Measurements from ENCODE around the gene CCR7.

GRCh38 chr17:40557531-40558299 is 7.6 kb downstream of the CCR7 start:
- TF ChIP-seq RAD21 (IDR thresholded peaks at IDR 0.05 in 1 of 2, conservative IDR thresholded peaks at IDR 0.05 in 1 of 2; ENCODE audit: low read depth in 2 of 2, low read length in 2 of 2), result no peak
- TF ChIP-seq, protein P1, sequence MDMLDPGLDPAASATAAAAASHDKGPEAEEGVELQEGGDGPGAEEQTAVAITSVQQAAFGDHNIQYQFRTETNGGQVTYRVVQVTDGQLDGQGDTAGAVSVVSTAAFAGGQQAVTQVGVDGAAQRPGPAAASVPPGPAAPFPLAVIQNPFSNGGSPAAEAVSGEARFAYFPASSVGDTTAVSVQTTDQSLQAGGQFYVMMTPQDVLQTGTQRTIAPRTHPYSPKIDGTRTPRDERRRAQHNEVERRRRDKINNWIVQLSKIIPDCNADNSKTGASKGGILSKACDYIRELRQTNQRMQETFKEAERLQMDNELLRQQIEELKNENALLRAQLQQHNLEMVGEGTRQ (IDR thresholded peaks at IDR 0.05; ENCODE audit: low read length), result no peak
- TF ChIP-seq, protein P2, sequence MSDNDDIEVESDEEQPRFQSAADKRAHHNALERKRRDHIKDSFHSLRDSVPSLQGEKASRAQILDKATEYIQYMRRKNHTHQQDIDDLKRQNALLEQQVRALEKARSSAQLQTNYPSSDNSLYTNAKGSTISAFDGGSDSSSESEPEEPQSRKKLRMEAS (IDR thresholded peaks at IDR 0.05), result no peak
- no peak for TF ChIP-seq ZNF274 (IDR thresholded peaks at IDR 0.05; ENCODE audit: borderline replicate concordance, extremely low read depth, low read length)
- TF ChIP-seq POLR2A (IDR thresholded peaks at IDR 0.05; ENCODE audit: control extremely low read depth in 1 of 2, low read depth in 2 of 2, low read length in 2 of 2), result no peak
- TF ChIP-seq MAFK (IDR thresholded peaks at IDR 0.05; ENCODE audit: low read depth, low read length), result no peak
